ENCODE results near the gene FURIN.
"Not testable (repeated sequence)": the region's sequence is repeated elsewhere in the genome, so short reads cannot be mapped to it uniquely, and the experiment has no call there.

DNA sequence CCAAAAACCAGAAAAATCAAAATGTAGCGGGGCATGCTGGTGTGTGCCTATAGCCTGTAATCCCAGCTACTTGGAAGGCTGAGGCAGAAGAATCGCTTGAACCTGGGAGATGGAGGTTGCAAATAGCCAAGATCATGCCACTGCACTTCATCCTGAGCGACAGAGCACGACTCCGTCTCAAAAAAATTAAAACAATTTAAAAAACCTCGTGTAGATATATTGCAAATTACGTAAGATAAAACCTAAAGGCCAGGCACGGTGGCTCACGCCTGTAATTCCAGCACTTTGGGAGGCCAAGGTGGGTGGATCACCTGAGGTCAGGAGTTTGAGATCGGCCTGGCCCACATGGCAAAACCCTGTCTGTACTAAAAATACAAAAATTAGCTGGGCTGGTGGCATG, 58.4 kb downstream of the FURIN start:
- not testable (repeated sequence) for TF ChIP-seq ZNF561 (tag by site-specific recombination; IDR thresholded peaks at IDR 0.05; ENCODE audit: borderline replicate concordance); KLF7 (tag by site-specific recombination; IDR thresholded peaks at IDR 0.05; ENCODE audit: borderline replicate concordance); BCL11B (tag by site-specific recombination; IDR thresholded peaks at IDR 0.05; ENCODE audit: low read depth)
- TF ChIP-seq, protein P1, sequence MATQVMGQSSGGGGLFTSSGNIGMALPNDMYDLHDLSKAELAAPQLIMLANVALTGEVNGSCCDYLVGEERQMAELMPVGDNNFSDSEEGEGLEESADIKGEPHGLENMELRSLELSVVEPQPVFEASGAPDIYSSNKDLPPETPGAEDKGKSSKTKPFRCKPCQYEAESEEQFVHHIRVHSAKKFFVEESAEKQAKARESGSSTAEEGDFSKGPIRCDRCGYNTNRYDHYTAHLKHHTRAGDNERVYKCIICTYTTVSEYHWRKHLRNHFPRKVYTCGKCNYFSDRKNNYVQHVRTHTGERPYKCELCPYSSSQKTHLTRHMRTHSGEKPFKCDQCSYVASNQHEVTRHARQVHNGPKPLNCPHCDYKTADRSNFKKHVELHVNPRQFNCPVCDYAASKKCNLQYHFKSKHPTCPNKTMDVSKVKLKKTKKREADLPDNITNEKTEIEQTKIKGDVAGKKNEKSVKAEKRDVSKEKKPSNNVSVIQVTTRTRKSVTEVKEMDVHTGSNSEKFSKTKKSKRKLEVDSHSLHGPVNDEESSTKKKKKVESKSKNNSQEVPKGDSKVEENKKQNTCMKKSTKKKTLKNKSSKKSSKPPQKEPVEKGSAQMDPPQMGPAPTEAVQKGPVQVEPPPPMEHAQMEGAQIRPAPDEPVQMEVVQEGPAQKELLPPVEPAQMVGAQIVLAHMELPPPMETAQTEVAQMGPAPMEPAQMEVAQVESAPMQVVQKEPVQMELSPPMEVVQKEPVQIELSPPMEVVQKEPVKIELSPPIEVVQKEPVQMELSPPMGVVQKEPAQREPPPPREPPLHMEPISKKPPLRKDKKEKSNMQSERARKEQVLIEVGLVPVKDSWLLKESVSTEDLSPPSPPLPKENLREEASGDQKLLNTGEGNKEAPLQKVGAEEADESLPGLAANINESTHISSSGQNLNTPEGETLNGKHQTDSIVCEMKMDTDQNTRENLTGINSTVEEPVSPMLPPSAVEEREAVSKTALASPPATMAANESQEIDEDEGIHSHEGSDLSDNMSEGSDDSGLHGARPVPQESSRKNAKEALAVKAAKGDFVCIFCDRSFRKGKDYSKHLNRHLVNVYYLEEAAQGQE (tag by site-specific recombination; IDR thresholded peaks at IDR 0.05): not testable (repeated sequence)

Data from HEK293 (cell line).